ENCODE measurements around the gene HOXA5. TPM values are rescaled to one million over a fixed set of nuclear protein-coding genes. Genes with fewer than 3 reads are reported as not detected.

HOXA5 gene
- total RNA-seq, 2 donors from 2014 or later = 9.6 to 18.7 TPM

- intact Hi-C loops (cut with DNase I) = no loop called here
- no peaks in the 10 kb centered on the region for H3K36me3 ChIP-seq
- peak within 1 kb of the TSS; percentile 57 for H3K4me3 ChIP-seq
- peak; percentile 78 for DNase-seq
- TF ChIP-seq CTCF (IDR thresholded peaks at IDR 0.05) = no peak
- H3K9me3 ChIP-seq = no peaks in the 10 kb centered on the region
- peak within 1 kb of the TSS; percentile 94 for H3K27ac ChIP-seq
- peak within 1 kb of the TSS; percentile 92 to 98 for H3K9ac ChIP-seq (ENCODE audit: low read depth in 2 of 2, low read length in 2 of 2)
- H3K27me3 ChIP-seq = peaks cover 10% of the 10 kb centered on the region
- no peaks in the 10 kb centered on the region for H3K4me1 ChIP-seq
Observed at GRCh38 chr7:27173956-27174873, 30.7 kb upstream of the HOXA5 start, which contains the start of gene HOXA10. TSS of gene HOXA10 (minus strand) at chr7:27174320. CDS start at chr7:27174306, 14 bp downstream.

DNA sequence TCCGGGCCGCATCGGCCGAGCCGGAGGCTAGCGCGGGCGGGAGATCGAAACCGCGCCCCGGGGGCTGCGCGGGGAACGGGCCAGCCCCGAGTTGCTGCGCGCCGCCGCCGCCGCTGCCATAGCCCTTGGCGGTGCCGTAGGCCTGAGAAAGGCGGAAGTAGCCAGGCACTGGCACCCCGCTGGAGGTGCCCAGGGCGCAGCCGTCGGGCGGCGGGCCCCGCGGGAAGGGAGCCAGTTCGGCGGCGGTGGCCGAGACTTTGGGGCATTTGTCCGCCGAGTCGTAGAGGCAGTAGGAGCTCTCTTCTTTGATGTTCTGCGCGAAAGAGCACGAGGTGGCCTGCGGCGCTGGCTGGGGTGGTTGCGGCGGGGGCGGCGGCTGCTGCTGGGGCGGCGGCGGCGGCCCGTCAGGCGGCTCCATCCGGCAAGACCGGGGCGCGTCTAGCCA is 30.1 kb upstream of the HOXA5 start:
- Histone ChIP-seq H3K27me3 (peaks cover 10% of the 10 kb centered on the region), H3K9me3 (no peaks in the 10 kb centered on the region), H3K4me1 (no peaks in the 10 kb centered on the region), H3K27ac (peak overlapping the region; percentile 94), H3K9ac (ENCODE audit: low read depth in 2 of 2, low read length in 2 of 2) (peak overlapping the region; percentile 92 to 98), H3K36me3 (no peaks in the 10 kb centered on the region), H3K4me3 (peak overlapping the region; percentile 57)
- DNase-seq = no peak
- no peak for TF ChIP-seq CTCF (IDR thresholded peaks at IDR 0.05)
- intact Hi-C loops (cut with DNase I) = no loop called here

DNA sequence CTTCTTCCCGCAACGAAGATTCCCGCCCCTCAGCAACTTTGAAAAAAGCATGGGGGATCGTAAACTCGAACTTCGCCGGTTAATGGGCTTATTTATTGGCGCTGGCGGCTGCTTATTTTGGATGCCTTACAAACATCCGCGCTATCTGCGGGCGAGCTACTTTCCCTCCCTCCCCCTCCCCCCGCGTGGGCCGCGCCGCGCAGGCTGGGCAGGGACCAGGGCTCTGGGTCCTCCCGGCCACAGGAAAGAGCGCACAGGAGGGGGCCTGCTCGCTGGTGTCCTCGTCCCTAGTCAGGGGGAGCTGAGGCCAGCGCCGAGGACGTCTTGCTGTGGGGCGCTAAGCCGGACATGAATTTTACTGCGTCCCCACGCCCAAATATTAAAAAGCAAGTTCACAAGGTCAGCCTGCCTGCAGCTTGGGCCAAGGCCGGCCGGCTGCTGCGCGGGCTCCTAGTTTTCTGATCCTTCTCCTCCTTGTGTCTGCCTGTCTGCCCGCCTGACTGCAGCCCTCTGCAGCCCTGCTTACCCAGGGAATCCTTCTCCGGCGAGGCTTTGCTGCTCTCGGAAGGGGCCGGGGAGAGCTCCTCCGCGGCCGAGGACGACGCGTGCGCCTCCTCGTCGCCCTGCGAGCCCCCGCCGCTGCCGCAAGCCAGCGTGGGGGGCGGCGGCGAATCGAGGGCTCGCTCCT is 29.5 kb upstream of the HOXA5 start:
- Histone ChIP-seq H3K27me3 (peaks cover 10% of the 10 kb centered on the region), H3K4me1 (no peaks in the 10 kb centered on the region), H3K4me3 (peak overlapping the region; percentile 57), H3K27ac (peak overlapping the region; percentile 94), H3K9me3 (no peaks in the 10 kb centered on the region), H3K36me3 (no peaks in the 10 kb centered on the region), H3K9ac (ENCODE audit: low read depth in 2 of 2, low read length in 2 of 2) (peak overlapping the region; percentile 92 to 98)
- peak; percentile 89 for DNase-seq
- intact Hi-C loops (cut with DNase I) = no loop called here
- no peak for TF ChIP-seq CTCF (IDR thresholded peaks at IDR 0.05)

GRCh38 chr7:27172315-27172774 is 28.9 kb upstream of the HOXA5 start:
- Histone ChIP-seq H3K9ac (ENCODE audit: low read depth in 2 of 2, low read length in 2 of 2) (peak overlapping the region; percentile 92 to 98), H3K36me3 (no peaks in the 10 kb centered on the region), H3K9me3 (no peaks in the 10 kb centered on the region), H3K4me1 (no peaks in the 10 kb centered on the region), H3K27me3 (peaks cover 10% of the 10 kb centered on the region), H3K27ac (peak overlapping the region; percentile 94), H3K4me3 (peak overlapping the region; percentile 57)
- DNase-seq = no peak
- TF ChIP-seq CTCF (IDR thresholded peaks at IDR 0.05) = no peak
- intact Hi-C loops (cut with DNase I) = no loop called here

DNA sequence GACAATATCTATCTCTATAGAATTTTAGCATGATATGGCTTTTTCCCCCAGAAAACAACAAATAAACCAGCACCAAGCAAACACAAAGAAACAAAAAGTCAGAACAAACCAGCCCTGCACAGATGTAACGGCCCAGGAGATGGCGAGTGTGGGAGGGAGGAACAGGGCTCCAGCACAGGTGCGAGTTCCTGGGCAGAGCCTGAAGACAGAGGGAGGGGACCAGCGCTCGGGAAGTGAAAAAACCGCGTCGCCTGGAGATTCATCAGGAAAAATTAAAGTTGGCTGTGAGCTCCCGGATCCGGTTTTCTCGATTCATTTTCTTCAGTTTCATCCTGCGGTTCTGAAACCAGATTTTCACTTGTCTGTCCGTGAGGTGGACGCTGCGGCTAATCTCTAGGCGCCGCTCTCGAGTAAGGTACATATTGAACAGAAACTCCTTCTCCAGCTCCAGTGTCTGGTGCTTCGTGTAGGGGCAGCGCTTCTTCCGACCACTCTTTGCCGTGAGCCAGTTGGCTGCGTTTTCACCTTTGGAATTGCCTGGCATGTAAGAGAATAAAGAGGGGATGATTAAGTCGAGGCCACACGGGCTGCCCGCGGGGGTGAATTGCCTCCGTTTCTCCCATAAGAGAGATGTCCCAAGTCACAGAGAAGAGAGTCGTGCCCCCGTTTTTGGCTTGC is 28.3 kb upstream of the HOXA5 start:
- Histone ChIP-seq H3K27me3 (peaks cover 10% of the 10 kb centered on the region), H3K9me3 (no peaks in the 10 kb centered on the region), H3K4me1 (no peaks in the 10 kb centered on the region), H3K27ac (peak overlapping the region; percentile 94), H3K36me3 (no peaks in the 10 kb centered on the region), H3K9ac (ENCODE audit: low read depth in 2 of 2, low read length in 2 of 2) (peak overlapping the region; percentile 92 to 98), H3K4me3 (peak overlapping the region; percentile 57)
- intact Hi-C loops (cut with DNase I) = no loop called here
- TF ChIP-seq CTCF (IDR thresholded peaks at IDR 0.05) = no peak
- no peak for DNase-seq

All from colonic mucosa (tissue), 4 donors.